Type B pancreatic cell (in vitro differentiated cells): ENCODE measurements around the gene NXNL1. TPM values are rescaled to one million over a fixed set of nuclear protein-coding genes. Genes with fewer than 3 reads are reported as not detected.
A peak's percentile ranks its signal among the peaks of the same experiment; 100 is the strongest.

Source experiments
- DNase-seq: peaks from one replicate; pipeline ENCODE4 v3.0.0; 2021; ENCODE audit warnings: mixed read lengths; ENCODE audit not compliant: unreplicated experiment; ENCODE audit errors: extremely low spot score
- H3K27ac Mint-ChIP-seq: 2 replicates; pipeline ENCODE4 v1.8.0; 2021; ENCODE audit warnings: mild to moderate bottlenecking, mixed read lengths
- H3K27me3 Mint-ChIP-seq: 2 replicates; pipeline ENCODE4 v1.8.0; 2021; ENCODE audit warnings: mixed read lengths
- H3K36me3 Mint-ChIP-seq: 2 replicates; pipeline ENCODE4 v1.8.0; 2021; ENCODE audit warnings: mixed read lengths
- H3K4me1 Mint-ChIP-seq: one replicate; pipeline ENCODE4 v1.8.0; 2021; ENCODE audit warnings: mixed read lengths; ENCODE audit not compliant: unreplicated experiment
- H3K4me3 Mint-ChIP-seq: 2 replicates; pipeline ENCODE4 v1.8.0; 2021; ENCODE audit warnings: mild to moderate bottlenecking, mixed read lengths
- H3K9me3 Mint-ChIP-seq: 2 replicates; pipeline ENCODE4 v1.8.0; 2021; ENCODE audit warnings: mixed read lengths
- total RNA-seq: library from RNA; stranded (reverse); gene quantifications from 2 replicates; pipeline ENCODE4 v1.2.1, GENCODE V29; 2021; ENCODE audit warnings: low replicate concordance
- TF ChIP-seq, protein P1 (sequence below): fragments of 200-600 bp; sonication (generic); conservative IDR thresholded peaks from 2 replicates; pipeline ENCODE4 v1.5.0; 2021; ENCODE audit warnings: antibody characterized with exemption, mild to moderate bottlenecking

The NXNL1 gene
- total RNA-seq, 1 donor from 2014 or later: not detected

DNA sequence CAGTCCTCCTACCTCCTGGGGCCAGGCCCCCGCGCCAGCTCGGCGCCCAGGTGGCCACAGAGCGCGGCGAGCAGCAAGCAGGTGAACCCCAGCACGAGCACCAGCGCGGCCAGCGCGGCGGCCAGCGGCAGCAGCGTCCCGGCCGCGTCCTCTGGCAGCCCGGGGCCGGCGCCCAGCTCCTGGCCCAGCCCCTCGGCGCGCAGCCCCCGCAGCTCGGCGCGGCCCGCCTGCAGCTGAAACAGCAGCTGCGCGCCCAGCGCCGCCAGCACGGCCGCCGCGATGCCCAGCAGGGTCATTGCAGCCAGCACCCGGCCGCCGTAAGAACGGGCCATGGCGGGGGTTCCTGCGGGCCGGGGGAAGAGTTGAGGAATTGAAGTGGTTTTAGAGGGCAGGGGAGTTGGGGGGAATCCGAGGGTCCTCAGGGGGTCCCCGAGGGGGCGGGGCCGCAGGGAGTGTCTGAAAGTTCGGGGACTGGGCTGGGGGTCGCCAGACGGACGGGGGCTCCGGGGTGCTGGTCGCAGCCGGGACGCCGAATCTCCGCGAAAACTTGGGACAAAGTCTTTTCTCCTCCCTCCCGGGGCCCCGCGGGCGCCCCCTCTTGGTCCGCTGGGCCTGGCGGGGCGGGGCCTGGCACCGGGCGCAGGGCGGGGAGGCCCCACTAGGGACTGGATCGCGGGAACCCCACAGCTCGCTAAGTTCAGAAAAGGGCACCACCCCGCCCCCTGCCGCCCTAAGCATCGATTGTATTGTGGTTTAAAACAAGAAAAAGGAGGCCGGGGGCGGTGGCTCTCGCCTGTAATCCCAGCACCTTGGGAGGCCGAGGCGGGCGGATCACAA, 12.4 kb downstream of the NXNL1 start, which contains the start of gene TMEM221:
Gene TMEM221 (minus strand): TSS at position 538 of the 837 bp plus-strand sequence. CDS start 206 bp downstream, at position 332.
- Mint-ChIP-seq H3K27ac (no peak within 1 kb of the TSS), H3K4me3 (peak within 1 kb of the TSS; percentile 72), H3K4me1 (peaks cover 6% of the 10 kb centered on the region), H3K9me3 (peaks cover 4% of the 10 kb centered on the region), H3K27me3 (peaks cover 24% of the 10 kb centered on the region), H3K36me3 (no peaks in the 10 kb centered on the region)
- TF ChIP-seq, protein P1, sequence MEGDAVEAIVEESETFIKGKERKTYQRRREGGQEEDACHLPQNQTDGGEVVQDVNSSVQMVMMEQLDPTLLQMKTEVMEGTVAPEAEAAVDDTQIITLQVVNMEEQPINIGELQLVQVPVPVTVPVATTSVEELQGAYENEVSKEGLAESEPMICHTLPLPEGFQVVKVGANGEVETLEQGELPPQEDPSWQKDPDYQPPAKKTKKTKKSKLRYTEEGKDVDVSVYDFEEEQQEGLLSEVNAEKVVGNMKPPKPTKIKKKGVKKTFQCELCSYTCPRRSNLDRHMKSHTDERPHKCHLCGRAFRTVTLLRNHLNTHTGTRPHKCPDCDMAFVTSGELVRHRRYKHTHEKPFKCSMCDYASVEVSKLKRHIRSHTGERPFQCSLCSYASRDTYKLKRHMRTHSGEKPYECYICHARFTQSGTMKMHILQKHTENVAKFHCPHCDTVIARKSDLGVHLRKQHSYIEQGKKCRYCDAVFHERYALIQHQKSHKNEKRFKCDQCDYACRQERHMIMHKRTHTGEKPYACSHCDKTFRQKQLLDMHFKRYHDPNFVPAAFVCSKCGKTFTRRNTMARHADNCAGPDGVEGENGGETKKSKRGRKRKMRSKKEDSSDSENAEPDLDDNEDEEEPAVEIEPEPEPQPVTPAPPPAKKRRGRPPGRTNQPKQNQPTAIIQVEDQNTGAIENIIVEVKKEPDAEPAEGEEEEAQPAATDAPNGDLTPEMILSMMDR: peak; percentile 72
- DNase-seq: no peak

DNA sequence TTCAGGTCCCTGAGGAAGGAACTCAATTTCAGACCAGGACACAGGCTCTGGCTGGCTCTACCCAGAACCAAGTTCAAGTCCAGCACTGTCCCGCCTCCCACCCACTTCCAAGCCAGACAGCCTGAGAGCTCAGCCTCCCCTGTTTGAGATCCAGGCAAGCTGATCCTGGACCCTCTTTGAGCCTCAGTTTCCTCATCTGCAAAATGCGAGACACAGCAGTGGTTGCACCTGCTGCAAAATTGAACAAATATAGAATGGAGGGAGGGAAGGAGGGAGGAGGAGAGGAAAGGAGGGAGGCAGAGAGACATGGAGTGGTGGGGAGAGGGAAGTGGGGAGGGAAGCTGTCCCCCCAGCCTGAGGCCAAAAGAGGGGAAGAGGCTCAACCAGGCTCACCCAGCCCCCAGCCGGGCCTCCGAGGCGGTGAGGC, 13.0 kb downstream of the NXNL1 start:
- H3K4me1 Mint-ChIP-seq: peaks cover 5% of the 10 kb centered on the region
- TF ChIP-seq, protein P1: no peak
- no peaks in the 10 kb centered on the region for H3K36me3 Mint-ChIP-seq
- H3K9me3 Mint-ChIP-seq: peaks cover 4% of the 10 kb centered on the region
- H3K27me3 Mint-ChIP-seq: peaks cover 23% of the 10 kb centered on the region
- DNase-seq: no peak
- H3K27ac Mint-ChIP-seq: no peak overlapping the region
- peak overlapping the region; percentile 68 for H3K4me3 Mint-ChIP-seq

DNA sequence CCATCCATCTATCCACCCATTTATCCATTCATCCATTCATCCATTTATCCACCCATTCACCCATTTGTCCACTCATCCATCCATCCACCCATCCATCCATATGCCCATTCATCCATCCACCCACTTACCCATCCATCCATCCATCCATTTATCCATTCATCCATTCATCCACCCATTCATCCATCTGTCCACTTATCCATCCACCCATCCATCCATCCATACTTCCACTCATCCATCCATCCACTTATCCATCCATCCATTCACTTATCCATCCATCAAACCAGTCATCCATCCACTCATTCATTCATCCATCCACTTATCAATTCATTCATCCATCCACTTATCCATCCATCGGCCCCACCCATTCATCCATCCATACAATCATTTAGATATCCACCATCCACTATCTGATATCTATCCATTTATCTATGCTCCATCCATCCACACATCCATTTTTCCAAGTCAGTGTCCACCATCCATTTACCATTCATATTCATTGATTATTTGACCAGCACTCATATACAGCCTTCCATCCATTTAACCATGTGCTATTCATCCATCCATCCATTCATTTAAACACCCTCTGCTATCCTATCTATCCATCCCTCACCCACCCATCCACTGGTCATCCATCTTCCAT, 15.1 kb downstream of the NXNL1 start:
- TF ChIP-seq, protein P1: no peak
- DNase-seq: no peak
- H3K4me1 Mint-ChIP-seq: peaks cover 5% of the 10 kb centered on the region
- peaks cover 17% of the 10 kb centered on the region for H3K27me3 Mint-ChIP-seq
- no peaks in the 10 kb centered on the region for H3K36me3 Mint-ChIP-seq
- no peak overlapping the region for H3K27ac Mint-ChIP-seq
- peaks cover 4% of the 10 kb centered on the region for H3K9me3 Mint-ChIP-seq
- no peak overlapping the region for H3K4me3 Mint-ChIP-seq

DNA sequence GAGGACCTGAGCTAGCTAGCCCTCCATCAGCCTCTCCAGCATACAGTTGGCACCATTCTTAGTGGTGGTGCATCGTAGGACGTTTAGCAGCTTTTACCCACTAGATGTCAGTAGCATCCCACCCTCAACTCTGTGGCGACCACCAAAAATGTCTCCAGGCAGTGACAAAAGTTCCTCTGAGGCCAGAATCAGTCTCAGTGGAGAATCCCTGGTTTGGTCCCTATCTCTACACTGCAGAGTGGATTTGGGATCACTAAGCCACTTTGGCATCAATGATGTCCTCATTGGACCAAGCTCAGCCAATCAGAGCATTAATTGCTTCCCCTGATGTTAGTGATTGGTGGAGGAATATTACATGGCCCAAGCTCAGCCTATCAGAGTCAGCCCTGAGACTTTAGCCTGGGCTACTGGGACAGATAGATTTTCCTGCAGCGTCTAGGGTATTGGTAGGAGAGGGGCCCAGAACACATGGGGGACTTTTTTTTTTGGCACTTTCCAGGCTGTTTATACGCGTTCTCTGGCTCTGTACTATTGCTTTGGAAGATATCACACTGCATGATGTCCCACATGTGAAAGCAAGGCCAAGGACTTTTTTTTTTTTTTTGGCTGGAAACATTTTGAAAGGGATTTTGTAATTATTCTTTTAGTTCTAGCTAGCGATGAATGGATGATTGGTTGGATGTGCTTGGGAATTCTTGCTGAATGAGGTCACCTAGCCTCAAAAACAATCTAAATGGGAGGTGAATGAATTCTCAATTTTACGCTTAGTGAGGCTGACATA, 19.3 kb downstream of the NXNL1 start:
- Mint-ChIP-seq H3K9me3 (no peaks in the 10 kb centered on the region), H3K27me3 (no peaks in the 10 kb centered on the region), H3K4me1 (no peaks in the 10 kb centered on the region), H3K4me3 (no peak overlapping the region), H3K27ac (no peak overlapping the region), H3K36me3 (no peaks in the 10 kb centered on the region)
- TF ChIP-seq, protein P1: peak; percentile 76
- DNase-seq: no peak

DNA sequence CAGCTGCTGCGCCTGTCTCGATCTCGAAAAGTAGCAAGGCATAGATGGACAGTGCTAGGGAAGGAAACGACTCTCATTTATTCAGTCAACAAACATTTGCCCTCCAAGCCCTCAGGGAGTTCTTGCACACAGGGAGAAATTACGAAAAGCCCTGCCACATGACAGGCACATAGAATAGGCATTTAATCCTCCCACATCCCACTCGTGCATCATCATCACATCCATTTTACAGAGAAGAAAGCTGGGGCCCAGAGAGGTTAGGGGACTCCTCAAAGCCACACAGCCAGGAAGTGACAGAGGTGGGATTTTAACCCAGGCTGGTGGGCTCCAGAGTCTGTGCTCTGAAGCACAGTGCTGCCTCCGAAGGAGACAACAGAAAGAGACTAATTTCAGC, 23.9 kb downstream of the NXNL1 start:
- no peak for DNase-seq
- no peaks in the 10 kb centered on the region for H3K27me3 Mint-ChIP-seq
- H3K27ac Mint-ChIP-seq: no peak overlapping the region
- TF ChIP-seq, protein P1: no peak
- H3K36me3 Mint-ChIP-seq: no peaks in the 10 kb centered on the region
- no peak overlapping the region for H3K4me3 Mint-ChIP-seq
- no peaks in the 10 kb centered on the region for H3K4me1 Mint-ChIP-seq
- no peaks in the 10 kb centered on the region for H3K9me3 Mint-ChIP-seq
